ENCODE measurements around the gene TMEM223. TPM values are rescaled to one million over a fixed set of nuclear protein-coding genes. Genes with fewer than 3 reads are reported as not detected.

Gene TMEM223
- total RNA-seq, 3 donors from 2014 or later, result 26.9 to 34.1 (median 29.8) TPM

DNA sequence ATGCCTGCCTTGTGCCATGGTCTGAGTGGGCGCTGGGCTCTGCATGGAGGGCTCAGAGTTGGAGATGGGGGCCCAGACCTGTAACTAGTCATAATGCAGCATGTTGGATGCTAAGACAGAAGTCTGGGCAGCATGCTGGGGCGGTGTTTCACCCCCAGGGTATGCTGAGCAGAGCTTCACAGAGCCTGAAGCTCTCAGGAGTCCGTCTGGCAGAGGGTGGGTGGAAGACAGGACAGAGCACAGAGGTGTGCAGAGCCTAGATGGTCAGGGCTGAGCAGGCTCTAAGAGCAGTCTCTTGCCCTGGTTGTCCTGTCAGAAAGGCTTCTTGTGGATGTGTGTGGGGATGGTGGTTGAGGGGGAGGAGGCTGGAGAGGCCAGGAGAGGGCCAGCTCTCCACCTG is 13.4 kb downstream of the TMEM223 start:
- Histone ChIP-seq H3K9me3 (no peaks in the 10 kb centered on the region), H3K4me1 (no peaks in the 10 kb centered on the region), H3K4me3 (no peak overlapping the region), H3K27ac (no peak overlapping the region), H3K36me3 (no peaks in the 10 kb centered on the region), H3K27me3 (no peaks in the 10 kb centered on the region)
- intact Hi-C loops (cut with DNase I; ENCODE audit: low total_unique reads), result no loop called here
- no peak for DNase-seq (ENCODE audit: low spot score in 2 of 2)
- TF ChIP-seq, protein P1, sequence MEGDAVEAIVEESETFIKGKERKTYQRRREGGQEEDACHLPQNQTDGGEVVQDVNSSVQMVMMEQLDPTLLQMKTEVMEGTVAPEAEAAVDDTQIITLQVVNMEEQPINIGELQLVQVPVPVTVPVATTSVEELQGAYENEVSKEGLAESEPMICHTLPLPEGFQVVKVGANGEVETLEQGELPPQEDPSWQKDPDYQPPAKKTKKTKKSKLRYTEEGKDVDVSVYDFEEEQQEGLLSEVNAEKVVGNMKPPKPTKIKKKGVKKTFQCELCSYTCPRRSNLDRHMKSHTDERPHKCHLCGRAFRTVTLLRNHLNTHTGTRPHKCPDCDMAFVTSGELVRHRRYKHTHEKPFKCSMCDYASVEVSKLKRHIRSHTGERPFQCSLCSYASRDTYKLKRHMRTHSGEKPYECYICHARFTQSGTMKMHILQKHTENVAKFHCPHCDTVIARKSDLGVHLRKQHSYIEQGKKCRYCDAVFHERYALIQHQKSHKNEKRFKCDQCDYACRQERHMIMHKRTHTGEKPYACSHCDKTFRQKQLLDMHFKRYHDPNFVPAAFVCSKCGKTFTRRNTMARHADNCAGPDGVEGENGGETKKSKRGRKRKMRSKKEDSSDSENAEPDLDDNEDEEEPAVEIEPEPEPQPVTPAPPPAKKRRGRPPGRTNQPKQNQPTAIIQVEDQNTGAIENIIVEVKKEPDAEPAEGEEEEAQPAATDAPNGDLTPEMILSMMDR (IDR thresholded peaks at IDR 0.05), result no peak
- TF ChIP-seq POLR2AphosphoS5 (IDR thresholded peaks at IDR 0.05), result no peak

DNA sequence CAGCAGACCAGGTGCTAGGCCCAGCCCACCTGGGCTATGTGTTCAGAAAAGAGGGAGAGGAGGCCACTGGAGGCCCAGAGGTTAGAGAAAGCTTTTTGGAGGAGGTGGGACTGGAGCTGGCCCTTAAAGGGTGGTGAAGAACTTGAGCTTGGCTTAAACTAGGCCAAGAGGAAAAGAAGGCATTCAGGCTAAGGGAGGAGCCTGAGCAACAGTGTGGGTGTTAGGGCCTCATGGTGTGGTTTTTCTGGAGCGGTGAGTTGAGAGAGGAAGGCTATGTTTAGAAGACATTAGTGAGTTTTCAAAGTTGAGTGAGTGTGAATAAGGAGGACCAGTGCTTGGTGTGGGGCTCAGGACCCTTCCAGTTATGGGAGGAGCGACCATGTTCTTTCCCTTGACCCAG is 14.4 kb downstream of the TMEM223 start:
- Histone ChIP-seq H3K27me3 (no peaks in the 10 kb centered on the region), H3K4me1 (no peaks in the 10 kb centered on the region), H3K4me3 (no peak overlapping the region), H3K36me3 (no peaks in the 10 kb centered on the region), H3K9me3 (no peaks in the 10 kb centered on the region), H3K27ac (no peak overlapping the region)
- DNase-seq (ENCODE audit: low spot score in 2 of 2), result no peak
- intact Hi-C loops (cut with DNase I; ENCODE audit: low total_unique reads), result no loop called here
- TF ChIP-seq, protein P1 (IDR thresholded peaks at IDR 0.05), result no peak
- TF ChIP-seq POLR2AphosphoS5 (IDR thresholded peaks at IDR 0.05) (no peak), POLR2A (IDR thresholded peaks at IDR 0.05) (no peak)

DNA sequence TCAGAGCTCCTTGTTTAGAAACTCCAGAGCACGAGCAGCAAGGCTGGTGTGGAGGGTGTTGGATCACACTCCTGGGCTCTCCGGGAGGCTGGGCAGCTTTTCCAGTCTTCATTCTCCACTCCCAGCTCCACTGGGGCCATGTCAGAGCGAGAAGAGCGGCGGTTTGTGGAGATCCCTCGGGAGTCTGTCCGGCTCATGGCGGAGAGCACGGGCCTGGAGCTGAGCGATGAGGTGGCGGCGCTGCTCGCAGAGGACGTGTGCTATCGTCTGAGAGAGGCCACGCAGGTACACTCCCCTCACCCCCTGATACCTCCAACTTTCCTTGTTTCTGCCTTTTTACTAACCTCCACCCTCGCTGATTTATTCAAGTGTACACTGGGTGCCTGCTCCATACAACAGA is 16.2 kb downstream of the TMEM223 start:
- Histone ChIP-seq H3K4me3 (no peak overlapping the region), H3K9me3 (no peaks in the 10 kb centered on the region), H3K36me3 (no peaks in the 10 kb centered on the region), H3K27ac (no peak overlapping the region), H3K4me1 (peaks cover 0 to under 1% of the 10 kb centered on the region in 2 donors), H3K27me3 (no peaks in the 10 kb centered on the region)
- DNase-seq (ENCODE audit: low spot score in 2 of 2), result no peak
- intact Hi-C loops (cut with DNase I; ENCODE audit: low total_unique reads), result no loop called here
- TF ChIP-seq POLR2A (IDR thresholded peaks at IDR 0.05) (no peak), POLR2AphosphoS5 (IDR thresholded peaks at IDR 0.05) (no peak)
- TF ChIP-seq, protein P1 (IDR thresholded peaks at IDR 0.05), result no peak

DNA sequence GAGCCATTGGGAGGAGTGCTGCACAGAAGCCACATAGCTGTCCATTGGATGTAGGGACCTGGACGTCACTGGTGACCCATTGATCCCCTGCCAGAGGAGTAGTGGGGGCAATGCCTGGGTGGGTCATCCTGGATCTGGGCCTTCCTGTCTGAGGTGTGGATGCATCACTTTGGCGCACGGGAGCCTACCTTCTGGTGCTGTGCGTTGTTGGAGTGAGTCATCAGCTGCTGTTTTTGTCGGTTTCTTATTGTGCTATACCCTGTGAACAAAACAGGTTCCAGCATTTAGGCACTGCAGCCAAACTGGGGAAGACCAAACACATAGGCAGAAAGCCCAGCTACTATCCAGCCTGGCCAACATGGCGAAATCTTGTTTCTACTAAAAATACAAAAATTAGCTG is 17.4 kb downstream of the TMEM223 start:
- Histone ChIP-seq H3K9me3 (no peaks in the 10 kb centered on the region), H3K36me3 (no peaks in the 10 kb centered on the region), H3K27me3 (no peaks in the 10 kb centered on the region), H3K4me3 (no peak overlapping the region), H3K27ac (no peak overlapping the region), H3K4me1 (peaks cover 8 to 9% of the 10 kb centered on the region in 2 donors)
- DNase-seq (ENCODE audit: low spot score in 2 of 2), result no peak
- TF ChIP-seq POLR2AphosphoS5 (IDR thresholded peaks at IDR 0.05), result no peak
- TF ChIP-seq POLR2A (IDR thresholded peaks at IDR 0.05), result no peak
- TF ChIP-seq, protein P1 (IDR thresholded peaks at IDR 0.05), result no peak
- intact Hi-C loops (cut with DNase I; ENCODE audit: low total_unique reads), result no loop called here

DNA sequence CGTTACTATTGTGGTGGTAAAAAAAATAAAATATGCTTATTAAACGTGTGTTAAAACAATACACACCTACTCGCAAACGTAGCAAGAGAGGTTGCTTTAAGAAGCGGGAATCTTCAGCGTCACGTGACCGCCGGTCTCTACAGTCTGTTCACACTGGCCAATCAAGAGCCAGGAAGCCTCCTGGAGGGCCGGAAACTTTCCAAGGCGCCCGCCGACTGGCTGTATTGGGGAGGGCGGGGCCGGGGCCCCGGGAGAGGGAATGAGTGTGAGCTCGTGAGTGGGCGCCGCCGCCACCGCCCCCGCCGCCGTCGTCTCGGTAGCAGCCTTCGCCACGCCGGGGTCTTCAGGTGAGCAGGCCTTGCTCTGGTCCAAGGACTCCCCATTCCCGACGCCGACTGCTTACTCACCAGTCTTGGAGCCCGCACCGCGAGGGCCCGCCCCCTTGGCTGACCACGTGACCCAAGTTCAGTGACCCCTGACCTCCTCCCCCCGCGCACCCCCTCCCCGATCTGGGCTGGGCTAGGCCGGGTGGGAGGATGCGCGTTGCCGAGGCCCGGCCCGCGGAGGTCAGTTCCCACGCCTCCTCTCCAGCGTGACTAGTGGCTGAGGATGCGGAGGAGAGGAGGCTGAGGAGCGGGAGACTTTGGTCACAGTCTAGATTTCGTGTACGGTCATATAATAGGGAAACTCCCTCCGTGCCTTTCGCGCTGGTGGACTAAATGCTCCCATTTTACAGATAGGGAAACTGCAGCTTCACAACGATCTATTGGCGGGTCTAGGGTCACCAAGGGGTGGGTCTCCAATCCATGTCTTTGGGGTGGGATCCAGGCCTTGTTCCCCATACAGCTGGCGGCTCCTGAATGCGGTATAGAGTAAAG is 20.4 kb downstream of the TMEM223 start, which contains the start of gene TAF6L:
Gene TAF6L, plus strand, starts transcription at position 253 of the 878 bp plus-strand sequence. CDS start 4,388 bp downstream, outside the sequence.
- peaks cover 8 to 9% of the 10 kb centered on the region in 2 donors for H3K4me1 ChIP-seq
- H3K9me3 ChIP-seq, result no peaks in the 10 kb centered on the region
- TF ChIP-seq POLR2A (IDR thresholded peaks at IDR 0.05) (no peak), POLR2AphosphoS5 (IDR thresholded peaks at IDR 0.05) (peak; percentile 66 to 95 (median 75))
- TF ChIP-seq, protein P1 (IDR thresholded peaks at IDR 0.05), result no peak
- peak; percentile 98 to 99 for DNase-seq (ENCODE audit: low spot score in 2 of 2)
- intact Hi-C loops (cut with DNase I; ENCODE audit: low total_unique reads), result no loop called here
- peaks cover 1% of the 10 kb centered on the region for H3K36me3 ChIP-seq
- H3K27ac ChIP-seq, result peak within 1 kb of the TSS; percentile 94 to 98
- no peaks in the 10 kb centered on the region for H3K27me3 ChIP-seq
- peak within 1 kb of the TSS; percentile 60 to 88 (median 68) for H3K4me3 ChIP-seq
